Sigmoid colon (tissue), 7 donors: ENCODE measurements around the gene LGMN. TPM values are rescaled to one million over a fixed set of nuclear protein-coding genes. Genes with fewer than 3 reads are reported as not detected.
"Not testable (repeated sequence)": the region's sequence is repeated elsewhere in the genome, so short reads cannot be mapped to it uniquely, and the experiment has no call there.

Experiments used
- DNase-seq: peaks from one replicate; pipeline ENCODE4 v3.0.0-alpha.2; 2019
- H3K27ac ChIP-seq, 4 donors: fragments of 200-600 bp; sonication (generic); one replicate each; pipeline ENCODE4 v1.5.1; 2016 to 2019; ENCODE audit warnings: mild to moderate bottlenecking in 1 of 4
- H3K27me3 ChIP-seq, 3 donors: fragments of 200-600 bp; sonication (generic); one replicate each; pipeline ENCODE4 v1.5.1; 2019; ENCODE audit warnings: mild to moderate bottlenecking in 1 of 3
- H3K36me3 ChIP-seq, 4 donors: fragments of 200-600 bp; sonication (generic); one replicate each; pipeline ENCODE4 v1.5.1; 2016 to 2019
- H3K4me1 ChIP-seq, 4 donors: fragments of 200-600 bp; sonication (generic); one replicate each; pipeline ENCODE4 v1.5.1; 2017 to 2019
- H3K4me3 ChIP-seq, 4 donors: fragments of 200-600 bp; sonication (generic); one replicate each; pipeline ENCODE4 v1.5.1; 2017 to 2019; ENCODE audit warnings: mild to moderate bottlenecking in 2 of 4, moderate library complexity in 1 of 4
- H3K9me3 ChIP-seq, 4 donors: fragments of 200-600 bp in 3 of 4; sonication (generic) in 3 of 4; one replicate each; pipeline versions ENCODE4 v1.5.1 to v1.6.1; 2013 to 2019
- EP300 ChIP-seq, 4 donors: sonication (generic); formaldehyde crosslinking; IDR thresholded peaks; one replicate each; pipeline ENCODE4 v1.6.1; 2017; ENCODE audit warnings: antibody characterized with exemption in 4 of 4
- POLR2A ChIP-seq, 2 donors: fragments of 450-650 bp; IDR thresholded peaks; one replicate each; pipeline ENCODE4 v1.6.1; 2016; ENCODE audit warnings: antibody characterized with exemption in 2 of 2, mild to moderate bottlenecking in 2 of 2, moderate library complexity in 2 of 2
- POLR2AphosphoS5 ChIP-seq, 4 donors: sonication (generic); formaldehyde crosslinking; IDR thresholded peaks; one replicate each; pipeline ENCODE4 v1.6.1; 2017; ENCODE audit warnings: antibody characterized with exemption in 4 of 4
- WGBS, 2 donors: extraction: QIAGEN DNeasy Blood & Tissue Kit; methylation state at CpG; one replicate each; pipeline ENCODE4 v1.1.7; 2013; 5-methylcytosine and 5-hydroxymethylcytosine counted together
- intact Hi-C: fragments of 100-400 bp; cut with DNase I; formaldehyde crosslinking; loops from one replicate; pipeline ENCODE4 v1.15.1; 2023
- polyA plus RNA-seq, 3 donors: library from polyadenylated mRNA; stranded (reverse); fragments of 200-250 nt; gene quantifications; one replicate each; pipeline ENCODE4 v1.2.3, GENCODE V29; 2013
- total RNA-seq, 4 donors: library from RNA; depleted of rRNA; stranded (reverse); fragments of >200 nt; gene quantifications; one replicate each; pipeline ENCODE4 v1.1.0, GENCODE V29; 2016
- TF ChIP-seq, protein P1 (sequence below), 4 experiments: fragments of 450-650 bp in 3 of 4; fragments of 200-600 bp in 1 of 4; IDR thresholded peaks; one replicate each; pipeline ENCODE4 v1.5.1; 2016 to 2019; ENCODE audit warnings: antibody characterized with exemption in 4 of 4, mild to moderate bottlenecking in 3 of 4, moderate library complexity in 2 of 4
- donor health status: healthy with polysubstance abuse.
- donor health status: Bipolar disorder and iron deficiency.
- donor health status: healthy.

The LGMN gene
- total and polyA plus RNA-seq, 7 donors = 35.4 to 361 (median 74.1) TPM

DNA sequence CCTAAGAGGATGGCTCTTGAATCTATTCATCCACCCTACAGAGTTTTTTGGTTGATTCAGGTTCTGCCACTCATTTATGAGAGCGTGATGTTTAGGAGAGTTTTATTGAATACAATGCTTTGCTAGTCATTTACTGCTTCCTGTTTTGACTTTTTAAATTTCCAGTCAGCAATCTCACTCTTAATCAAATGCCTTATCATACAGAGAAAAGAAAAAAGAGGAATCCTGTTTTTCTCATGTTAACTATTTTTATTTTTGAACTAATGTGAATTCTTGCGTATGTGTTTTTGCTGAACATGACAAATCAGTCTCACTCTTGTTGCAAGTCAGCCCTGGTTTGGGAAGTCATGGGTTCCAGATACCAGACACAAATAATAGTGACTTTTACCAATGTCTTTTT lies 22.1 kb upstream of the LGMN start:
- Histone ChIP-seq H3K9me3 (no peaks in the 10 kb centered on the region), H3K4me3 (no peak overlapping the region), H3K27me3 (no peaks in the 10 kb centered on the region), H3K27ac (peak overlapping the region in 1 of 4 donors; percentile 46), H3K4me1 (no peaks in the 10 kb centered on the region), H3K36me3 (no peaks in the 10 kb centered on the region)
- 70 to 87% methylated on average over 2 of the region's 2 CpGs for WGBS, 2 donors
- intact Hi-C loops = no loop called here
- DNase-seq = no peak
- no peak for TF ChIP-seq POLR2A (IDR thresholded peaks at IDR 0.05)
- TF ChIP-seq EP300 (IDR thresholded peaks at IDR 0.05) = no peak
- TF ChIP-seq, protein P1, sequence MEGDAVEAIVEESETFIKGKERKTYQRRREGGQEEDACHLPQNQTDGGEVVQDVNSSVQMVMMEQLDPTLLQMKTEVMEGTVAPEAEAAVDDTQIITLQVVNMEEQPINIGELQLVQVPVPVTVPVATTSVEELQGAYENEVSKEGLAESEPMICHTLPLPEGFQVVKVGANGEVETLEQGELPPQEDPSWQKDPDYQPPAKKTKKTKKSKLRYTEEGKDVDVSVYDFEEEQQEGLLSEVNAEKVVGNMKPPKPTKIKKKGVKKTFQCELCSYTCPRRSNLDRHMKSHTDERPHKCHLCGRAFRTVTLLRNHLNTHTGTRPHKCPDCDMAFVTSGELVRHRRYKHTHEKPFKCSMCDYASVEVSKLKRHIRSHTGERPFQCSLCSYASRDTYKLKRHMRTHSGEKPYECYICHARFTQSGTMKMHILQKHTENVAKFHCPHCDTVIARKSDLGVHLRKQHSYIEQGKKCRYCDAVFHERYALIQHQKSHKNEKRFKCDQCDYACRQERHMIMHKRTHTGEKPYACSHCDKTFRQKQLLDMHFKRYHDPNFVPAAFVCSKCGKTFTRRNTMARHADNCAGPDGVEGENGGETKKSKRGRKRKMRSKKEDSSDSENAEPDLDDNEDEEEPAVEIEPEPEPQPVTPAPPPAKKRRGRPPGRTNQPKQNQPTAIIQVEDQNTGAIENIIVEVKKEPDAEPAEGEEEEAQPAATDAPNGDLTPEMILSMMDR (IDR thresholded peaks at IDR 0.05) = no peak
- no peak for TF ChIP-seq POLR2AphosphoS5 (IDR thresholded peaks at IDR 0.05)

DNA sequence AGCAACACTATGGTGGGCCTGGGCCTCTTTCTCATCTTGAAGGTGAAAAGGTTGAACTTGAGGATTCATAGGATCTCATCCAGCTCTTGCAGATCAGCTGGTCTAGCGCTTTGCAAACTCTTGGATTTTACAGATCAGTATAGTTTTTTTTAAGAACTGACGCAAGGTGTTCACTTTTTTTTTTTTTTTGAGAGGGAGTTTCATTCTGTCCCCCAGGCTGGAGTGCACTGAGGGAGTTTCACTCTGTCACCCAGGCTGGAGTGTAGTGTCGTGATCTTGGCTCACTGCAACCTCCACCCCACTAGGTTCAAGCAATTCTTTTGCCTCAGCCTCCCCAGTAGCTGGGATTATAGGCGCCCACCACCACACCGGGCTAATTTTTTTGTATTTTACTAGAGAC lies 20.4 kb upstream of the LGMN start:
- 88 to 95% methylated on average over 5 of the region's 5 CpGs for WGBS, 2 donors
- H3K27ac ChIP-seq = peak overlapping the region in 1 of 4 donors; percentile 25
- intact Hi-C loops = no loop called here
- H3K36me3 ChIP-seq = no peaks in the 10 kb centered on the region
- H3K9me3 ChIP-seq = no peaks in the 10 kb centered on the region
- no peak for DNase-seq
- H3K4me3 ChIP-seq = no peak overlapping the region
- H3K4me1 ChIP-seq = no peaks in the 10 kb centered on the region
- no peak for TF ChIP-seq POLR2A (IDR thresholded peaks at IDR 0.05)
- no peak for TF ChIP-seq EP300 (IDR thresholded peaks at IDR 0.05)
- TF ChIP-seq, protein P1 (IDR thresholded peaks at IDR 0.05) = no peak
- no peak for TF ChIP-seq POLR2AphosphoS5 (IDR thresholded peaks at IDR 0.05)
- H3K27me3 ChIP-seq = no peaks in the 10 kb centered on the region

DNA sequence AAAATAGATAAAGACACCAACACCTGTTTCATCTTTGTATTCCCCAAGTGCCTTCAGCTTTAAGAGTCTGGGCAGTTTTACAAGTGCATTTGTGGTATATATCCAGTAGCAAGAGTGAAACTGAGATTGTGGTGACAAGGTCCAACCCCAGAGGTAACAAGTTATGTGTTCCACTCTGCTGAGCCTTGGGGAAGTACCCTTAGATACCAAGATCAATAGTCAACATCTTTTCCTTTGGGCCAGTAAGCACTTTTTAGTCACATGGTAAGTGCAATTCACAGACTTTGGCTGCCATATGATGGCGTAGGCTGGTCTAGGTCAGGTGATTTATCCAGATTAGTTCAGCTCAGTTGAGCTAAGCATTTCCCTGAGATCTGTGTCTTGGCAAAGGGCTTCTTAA lies 19.8 kb upstream of the LGMN start:
- H3K4me3 ChIP-seq, H3K4me1 ChIP-seq, H3K36me3 ChIP-seq, H3K9me3 ChIP-seq, DNase-seq, H3K27me3 ChIP-seq, intact Hi-C loops: not testable (repeated sequence)
- 11 to 17% methylated on average over 1 of the region's 1 CpG for WGBS, 2 donors
- H3K27ac ChIP-seq = peak overlapping the region in 1 of 4 donors; percentile 25

- 64 to 86% methylated on average over 3 to 4 of the region's 5 CpGs for WGBS, 2 donors
- H3K36me3 ChIP-seq, H3K4me1 ChIP-seq, H3K4me3 ChIP-seq, H3K9me3 ChIP-seq, DNase-seq, intact Hi-C loops, H3K27ac ChIP-seq, H3K27me3 ChIP-seq: not testable (repeated sequence)
Measured at GRCh38 chr14:92763666-92764631, 15.5 kb upstream of the LGMN start.

DNA sequence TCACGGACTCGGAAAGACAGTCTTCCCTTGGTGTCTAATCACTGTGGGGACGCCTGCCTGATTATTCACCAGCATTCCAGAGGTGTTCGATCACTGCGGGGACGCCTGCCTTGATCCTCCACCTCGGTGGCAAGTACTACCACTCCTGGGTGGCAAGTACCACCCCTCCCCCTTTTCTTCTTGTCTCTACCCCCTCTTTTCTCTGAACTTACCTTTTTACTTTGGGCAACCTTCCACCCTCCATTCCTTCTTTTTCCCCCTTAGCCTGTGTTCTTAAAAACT lies 12.0 kb upstream of the LGMN start:
- H3K4me3 ChIP-seq = no peak overlapping the region
- intact Hi-C loops = no loop called here
- H3K36me3 ChIP-seq = no peaks in the 10 kb centered on the region
- no peaks in the 10 kb centered on the region for H3K9me3 ChIP-seq
- TF ChIP-seq EP300 (IDR thresholded peaks at IDR 0.05) (no peak), POLR2AphosphoS5 (IDR thresholded peaks at IDR 0.05) (no peak), POLR2A (IDR thresholded peaks at IDR 0.05) (no peak)
- TF ChIP-seq, protein P1 (IDR thresholded peaks at IDR 0.05) = no peak
- no peaks in the 10 kb centered on the region for H3K4me1 ChIP-seq
- WGBS, 2 donors = 93 to 95% methylated on average over 7 of the region's 7 CpGs
- H3K27ac ChIP-seq = no peak overlapping the region
- no peak for DNase-seq
- no peaks in the 10 kb centered on the region for H3K27me3 ChIP-seq
